GM08714 (cell line): ENCODE data around the gene COMP.

Experiments
- H3K4me3 ChIP-seq: fragments of 200-500 bp; sonication (Bioruptor generic); 2 replicates; pipeline ENCODE4 v1.5.1; 2014; ENCODE audit warnings: mild to moderate bottlenecking, low read length, inconsistent platforms
- ZNF274 ChIP-seq: IDR thresholded peaks from 2 replicates; pipeline ENCODE4 v1.6.1; 2012; ENCODE audit warnings: mild to moderate bottlenecking, low read depth, low read length

Gene COMP

DNA sequence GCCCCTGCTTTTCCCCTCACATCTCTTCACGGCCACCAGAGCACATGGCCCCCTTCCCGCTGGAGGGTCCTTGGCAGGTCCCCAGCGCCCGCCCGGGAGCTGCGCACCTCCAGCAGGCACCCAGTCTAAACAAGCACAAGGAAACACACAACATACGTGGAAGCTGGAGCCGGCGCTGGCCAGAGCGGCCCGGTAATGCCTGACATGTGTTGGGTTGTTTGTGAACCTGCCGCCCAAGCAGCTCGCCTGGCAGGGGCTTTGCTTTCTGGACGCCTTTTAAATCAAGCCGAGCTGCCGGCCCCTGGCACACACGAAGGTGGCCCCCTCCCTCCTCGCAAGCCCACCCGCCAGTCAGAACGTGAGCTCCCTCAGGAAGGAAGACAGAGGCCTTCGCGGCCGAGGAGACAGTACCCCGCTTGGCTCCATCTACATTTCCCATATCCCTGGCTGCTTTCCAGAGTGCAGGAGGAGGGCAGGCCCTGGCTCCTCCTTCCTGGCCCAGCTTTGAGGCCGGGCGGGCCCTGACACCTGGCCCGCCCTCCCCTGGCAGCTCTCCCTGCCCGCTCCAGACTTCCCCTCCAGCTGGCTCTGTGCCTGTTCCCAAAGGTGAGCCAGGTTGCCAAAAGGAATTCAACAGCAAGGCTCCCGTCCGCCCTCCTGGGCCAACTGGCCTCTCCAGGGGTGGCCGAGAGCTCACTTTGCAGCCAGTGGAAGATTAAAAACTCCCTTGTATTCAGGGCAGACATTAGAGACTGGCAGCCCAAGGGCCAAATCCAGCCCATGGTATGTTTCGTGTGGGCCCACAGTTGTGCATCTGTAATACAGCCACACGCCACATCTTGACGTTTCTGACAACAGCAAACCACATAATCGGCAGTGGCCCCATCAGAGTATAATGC is 28.7 kb downstream of the COMP start:
- no peak overlapping the region for H3K4me3 ChIP-seq
- TF ChIP-seq ZNF274: no peak

DNA sequence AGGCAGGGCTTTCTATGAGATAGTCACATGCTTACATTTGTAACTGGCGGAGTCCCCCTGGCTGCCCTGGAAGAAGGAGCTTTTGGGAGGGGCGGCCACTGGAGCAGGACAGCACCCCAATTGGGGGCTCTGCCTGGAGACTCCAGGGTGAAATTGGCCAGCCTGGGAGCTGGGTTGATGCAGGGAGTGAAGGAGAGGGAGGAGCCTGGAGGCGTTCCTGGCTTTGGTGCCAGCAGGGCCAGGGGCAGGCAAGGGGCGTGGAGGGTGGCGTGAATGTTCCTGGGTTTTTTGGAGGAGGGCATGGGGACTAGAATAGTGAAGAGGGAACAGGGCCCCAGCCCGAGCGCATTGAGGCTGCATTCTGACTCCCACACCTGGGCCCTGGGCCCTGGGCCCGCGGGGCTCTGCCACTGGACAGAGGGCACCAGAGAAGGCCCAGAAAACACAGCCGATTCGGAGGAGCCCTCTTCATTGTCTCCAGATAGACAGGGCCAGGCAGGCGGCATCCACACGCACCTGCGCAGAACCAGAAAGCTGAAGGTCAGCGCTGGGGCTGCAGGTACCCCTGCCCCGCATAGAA is 29.5 kb downstream of the COMP start:
- no peak overlapping the region for H3K4me3 ChIP-seq
- no peak for TF ChIP-seq ZNF274

GRCh38 chr19:18760440-18761383 is 30.4 kb downstream of the COMP start:
- no peak for TF ChIP-seq ZNF274
- H3K4me3 ChIP-seq: no peak overlapping the region

DNA sequence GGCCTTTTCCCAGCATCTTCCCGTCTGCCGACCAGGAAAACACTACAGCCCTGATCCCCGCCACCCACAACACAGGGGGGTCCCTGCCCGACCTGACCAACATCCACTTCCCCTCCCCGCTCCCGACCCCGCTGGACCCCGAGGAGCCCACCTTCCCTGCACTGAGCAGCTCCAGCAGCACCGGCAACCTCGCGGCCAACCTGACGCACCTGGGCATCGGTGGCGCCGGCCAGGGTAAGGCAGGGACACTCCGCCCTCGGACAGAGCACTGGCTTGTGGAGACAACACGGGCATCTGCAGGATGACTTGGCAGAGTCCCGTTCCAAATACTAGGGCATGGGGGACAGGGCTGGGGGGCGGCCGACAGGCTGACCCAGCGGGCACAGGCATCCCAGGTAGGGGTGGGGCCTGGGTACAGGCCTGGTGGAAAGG is 31.1 kb downstream of the COMP start:
- TF ChIP-seq ZNF274: no peak
- H3K4me3 ChIP-seq: no peak overlapping the region

- TF ChIP-seq ZNF274: no peak
- no peak overlapping the region for H3K4me3 ChIP-seq
Observed at GRCh38 chr19:18759304-18759994, 31.7 kb downstream of the COMP start.

GRCh38 chr19:18756896-18757295 is 34.2 kb downstream of the COMP start:
- no peak for TF ChIP-seq ZNF274
- H3K4me3 ChIP-seq: no peak overlapping the region

DNA sequence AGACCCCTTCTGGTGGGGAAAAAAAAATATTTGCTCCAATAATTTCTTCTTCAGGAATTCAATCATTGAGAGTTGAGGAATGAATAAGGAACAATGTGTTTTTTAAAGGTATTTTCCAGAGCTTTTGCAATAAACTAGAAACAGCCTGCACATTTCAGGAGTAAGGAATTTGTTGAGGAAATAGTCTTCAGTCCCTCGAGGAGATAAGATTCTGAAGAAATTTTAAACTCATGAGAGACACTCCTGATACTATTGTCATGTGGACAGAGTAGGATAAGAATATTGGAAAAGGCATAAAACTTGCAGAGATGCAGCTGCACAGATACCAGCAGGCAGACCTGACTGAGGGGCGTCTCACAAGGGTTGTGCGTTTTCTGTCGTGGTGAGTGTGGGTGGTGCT is 36.6 kb downstream of the COMP start:
- TF ChIP-seq ZNF274: no peak
- no peak overlapping the region for H3K4me3 ChIP-seq

DNA sequence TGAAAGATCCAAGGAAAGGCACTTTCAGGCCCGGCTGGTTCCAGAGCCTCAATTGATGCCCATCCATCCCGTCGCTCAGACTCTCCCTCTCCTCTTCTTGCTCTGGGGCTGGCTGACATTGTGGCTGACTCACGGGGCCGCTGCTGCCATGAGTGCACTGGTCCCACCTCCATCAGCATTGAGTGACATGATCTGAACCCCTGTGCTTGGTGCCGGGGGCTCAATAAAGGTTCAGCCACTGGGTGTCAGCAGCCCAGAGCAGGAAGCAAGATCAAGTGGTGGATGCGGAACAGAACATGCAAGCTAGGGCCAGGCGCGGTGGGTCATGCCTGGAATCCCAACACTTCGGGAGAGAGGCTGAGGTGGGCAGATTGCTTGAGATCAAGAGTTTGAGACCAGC is 39.5 kb downstream of the COMP start:
- H3K4me3 ChIP-seq: no peak overlapping the region
- no peak for TF ChIP-seq ZNF274

DNA sequence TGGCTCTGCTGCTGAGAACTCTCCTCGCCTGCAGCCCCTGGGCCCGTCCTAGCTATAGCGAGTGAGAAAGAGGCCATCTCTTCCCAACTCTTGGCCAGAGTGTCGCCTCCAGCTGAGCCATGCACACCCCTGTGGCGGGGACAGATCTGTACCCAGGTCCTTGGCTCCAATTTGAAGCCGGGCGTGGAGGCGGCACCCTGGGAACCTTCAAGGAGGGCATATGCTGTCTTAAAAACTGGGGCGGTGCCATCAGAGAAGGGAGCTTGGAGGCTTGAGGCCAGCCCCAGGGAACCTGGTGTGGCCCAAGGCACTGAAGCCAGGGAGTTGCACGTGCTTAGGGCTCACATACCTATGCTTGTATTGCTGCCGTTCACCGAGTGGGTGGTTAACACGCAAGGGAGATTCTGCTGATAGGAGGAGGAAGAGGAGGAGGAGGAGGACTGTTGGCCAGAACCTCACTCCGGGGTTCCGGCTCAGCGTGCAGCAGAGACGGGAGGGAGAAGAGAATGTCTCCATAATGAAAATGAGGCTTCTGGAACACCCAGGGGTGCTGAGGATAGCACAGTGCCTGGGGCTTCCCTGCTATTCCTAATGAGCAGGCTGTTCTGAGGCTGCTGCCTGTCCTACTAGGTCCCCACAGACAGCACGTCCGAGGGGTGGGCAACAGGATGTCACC is 40.7 kb downstream of the COMP start:
- TF ChIP-seq ZNF274: no peak

DNA sequence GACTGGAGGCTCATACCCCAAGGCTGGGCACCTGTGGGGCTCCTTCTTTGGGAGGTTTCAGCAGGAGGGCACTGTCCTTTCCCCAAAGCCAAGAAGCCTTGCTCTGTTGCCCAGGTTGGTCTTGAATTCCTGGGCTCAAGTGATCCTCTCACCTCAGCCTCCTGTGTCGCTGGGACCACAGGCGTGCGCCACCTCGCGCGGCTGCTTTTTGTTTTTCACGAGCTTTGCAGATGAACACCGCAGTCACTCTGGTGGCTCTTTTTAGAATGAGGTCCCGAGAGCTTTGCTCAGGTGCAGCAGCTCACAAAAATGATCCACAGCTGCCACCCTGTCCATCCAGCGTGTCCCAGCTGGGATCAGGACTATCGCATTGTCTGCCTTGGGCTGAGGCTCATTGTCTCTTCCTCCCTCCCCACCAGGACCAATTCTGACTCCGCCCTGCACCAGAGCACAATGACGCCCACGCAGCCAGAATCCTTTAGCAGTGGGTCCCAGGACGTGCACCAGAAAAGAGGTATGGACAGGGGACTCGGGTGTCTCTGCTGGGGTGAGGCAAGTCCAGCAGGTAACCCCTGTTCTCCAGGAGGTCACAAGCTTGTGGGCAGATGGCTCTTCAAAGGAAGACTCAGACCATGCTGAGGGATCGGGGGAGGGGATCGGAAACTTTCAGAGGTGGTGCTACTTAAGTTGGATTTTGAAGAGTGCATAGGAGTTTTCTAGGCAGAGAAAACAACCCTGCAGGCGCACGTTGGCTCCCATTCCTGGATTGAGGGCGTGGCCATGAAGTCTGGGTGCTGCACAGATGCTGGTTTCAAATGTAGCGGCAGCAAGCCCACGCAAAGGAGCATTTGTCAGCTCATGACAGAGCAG is 41.5 kb downstream of the COMP start:
- H3K4me3 ChIP-seq: no peak overlapping the region
- TF ChIP-seq ZNF274: no peak

More for the DNA sequence above, 40.7 kb downstream of the COMP start:
- H3K4me3 ChIP-seq: no peak overlapping the region

DNA sequence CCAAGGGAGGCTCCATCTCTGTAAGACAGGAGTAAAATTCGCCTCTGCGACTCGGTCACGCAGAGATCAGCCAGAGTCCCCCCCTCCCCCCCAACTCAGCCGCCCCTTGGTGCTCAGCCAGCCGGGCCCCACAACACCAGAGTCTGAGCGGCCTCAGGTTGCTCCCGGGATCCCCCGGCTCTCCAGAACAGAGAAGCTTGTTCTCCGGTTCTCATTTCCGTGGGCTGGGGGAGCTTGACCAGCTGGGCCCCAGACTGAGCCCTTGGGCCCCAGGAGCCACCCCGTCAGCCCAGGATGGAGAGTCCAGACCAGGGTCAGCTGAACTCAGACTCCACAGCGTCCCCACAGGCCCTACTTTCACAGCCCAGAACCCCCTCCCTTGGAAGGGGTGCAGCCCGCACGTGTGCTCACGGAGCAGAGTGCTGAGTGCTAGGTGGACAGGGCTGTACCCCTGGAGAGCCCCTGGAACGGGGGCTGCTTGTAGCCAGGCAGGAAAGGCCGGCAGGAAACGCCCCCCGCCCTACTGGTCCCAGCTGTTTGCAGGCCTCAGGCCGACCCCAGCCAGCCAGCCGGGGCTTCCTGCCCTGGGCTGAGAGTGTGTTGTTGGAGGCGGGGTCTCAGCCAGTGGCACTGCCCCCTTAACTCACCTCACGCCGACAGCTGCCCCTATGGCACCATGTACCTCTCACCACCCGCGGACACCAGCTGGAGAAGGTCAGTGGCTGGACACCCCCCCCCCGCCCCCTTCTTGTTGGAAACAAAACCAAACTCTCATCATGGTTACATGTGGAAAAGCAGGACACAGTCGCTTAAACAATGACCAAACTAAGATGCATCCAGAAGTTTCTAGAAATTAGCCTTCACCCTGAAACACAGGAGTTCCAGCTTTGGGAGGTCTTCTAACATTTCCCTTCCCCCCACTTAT is 44.4 kb downstream of the COMP start:
- TF ChIP-seq ZNF274: no peak
- no peak overlapping the region for H3K4me3 ChIP-seq

GRCh38 chr19:18745931-18746330 is 45.2 kb downstream of the COMP start:
- no peak for TF ChIP-seq ZNF274

More at GRCh38 chr19:18745931-18746330, 45.2 kb downstream of the COMP start:
- H3K4me3 ChIP-seq: no peak overlapping the region
